Subcutaneous adipose tissue (tissue), 4 donors: Measurements from ENCODE around the gene RAD51B. TPM values are rescaled to one million over a fixed set of nuclear protein-coding genes. Genes with fewer than 3 reads are reported as not detected.

Experiments
- CTCF ChIP-seq: fragments of 450-650 bp; IDR thresholded peaks from one replicate; pipeline ENCODE4 v1.5.1; 2016; ENCODE audit warnings: low read depth, mild to moderate bottlenecking, control low read depth, antibody characterized with exemption, moderate library complexity
- total RNA-seq, 4 donors: library from RNA; depleted of rRNA; stranded (reverse); fragments of >200 nt; gene quantifications; one replicate each; pipeline ENCODE4 v1.1.0, GENCODE V29; 2016

The RAD51B gene
- total RNA-seq, 4 donors from 2014 or later = 9.7 to 24.1 (median 16.7) TPM

DNA sequence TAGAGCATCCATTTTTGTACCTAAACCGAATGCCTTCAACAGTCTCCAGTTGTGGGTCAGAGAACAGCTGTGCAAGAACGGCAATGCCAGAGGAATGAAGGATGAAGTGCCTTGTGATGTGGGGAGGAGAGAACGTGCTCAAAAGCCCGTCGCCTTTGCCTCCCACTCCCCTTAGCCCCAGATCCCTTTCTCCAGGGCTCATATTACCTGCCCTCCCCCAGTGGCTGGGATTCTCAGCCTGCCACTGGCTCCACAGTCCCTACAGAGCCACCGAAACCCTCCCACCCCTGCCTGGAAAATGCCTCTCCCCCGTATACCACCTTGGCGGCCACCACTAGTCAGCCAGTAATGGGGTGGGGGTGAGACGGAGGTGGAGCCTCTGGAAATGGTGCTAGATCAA is 814.8 kb downstream of the RAD51B start:
- TF ChIP-seq CTCF = no peak

DNA sequence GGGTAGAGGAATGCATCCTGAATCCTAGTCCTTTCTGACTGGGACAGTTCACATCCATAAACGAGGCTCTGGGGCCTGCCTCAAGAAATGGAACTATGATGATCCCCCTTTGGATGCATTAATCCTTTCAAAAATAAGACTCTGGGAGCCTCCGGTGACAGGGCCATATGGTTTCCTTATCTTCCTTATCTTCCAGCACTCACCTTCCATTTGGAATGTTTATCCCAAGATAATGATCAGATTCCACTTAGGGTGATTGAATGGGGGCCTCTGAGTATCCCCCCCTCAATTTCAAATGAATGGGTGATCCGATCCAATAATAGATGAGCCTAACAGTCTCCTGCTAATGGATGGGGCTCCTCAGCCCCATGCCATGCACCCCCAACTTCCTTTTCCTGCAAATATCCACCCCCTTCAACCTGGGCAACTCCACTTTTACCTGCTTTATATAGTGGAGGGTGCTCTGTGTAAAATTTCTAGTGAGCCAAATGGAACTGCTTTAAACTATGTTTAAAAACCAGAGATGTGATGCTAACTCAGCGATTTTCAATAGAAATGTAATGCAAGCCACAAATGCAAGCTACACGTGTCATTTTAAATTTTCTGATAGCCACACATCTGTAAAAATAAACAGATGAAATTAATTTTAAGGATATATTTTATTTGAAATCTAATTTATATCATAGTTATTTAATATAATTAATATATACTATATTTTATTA is 815.5 kb downstream of the RAD51B start:
- no peak for TF ChIP-seq CTCF

DNA sequence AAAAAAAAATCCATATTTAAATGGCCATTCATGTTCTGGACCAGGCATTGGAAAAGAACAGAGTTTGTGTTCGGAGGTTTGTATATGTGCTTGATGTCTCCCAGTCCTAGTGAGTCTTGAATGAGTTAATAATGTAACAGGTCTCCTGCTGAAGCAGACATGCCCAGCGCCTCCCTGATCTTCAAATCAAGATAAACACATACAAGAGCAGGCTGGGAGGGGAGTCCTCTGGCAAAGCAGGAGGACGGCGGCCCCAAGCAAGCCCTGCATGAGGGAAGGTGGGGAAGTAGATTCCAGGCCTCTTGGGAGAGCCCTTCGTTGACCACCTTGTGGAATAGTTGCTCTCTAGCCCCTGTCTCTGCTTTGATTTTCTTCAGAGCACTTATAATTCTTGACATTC is 817.0 kb downstream of the RAD51B start:
- TF ChIP-seq CTCF = no peak

GRCh38 chr14:68637106-68638021 is 817.8 kb downstream of the RAD51B start:
- no peak for TF ChIP-seq CTCF

GRCh38 chr14:68638141-68638999 is 818.8 kb downstream of the RAD51B start:
- no peak for TF ChIP-seq CTCF

DNA sequence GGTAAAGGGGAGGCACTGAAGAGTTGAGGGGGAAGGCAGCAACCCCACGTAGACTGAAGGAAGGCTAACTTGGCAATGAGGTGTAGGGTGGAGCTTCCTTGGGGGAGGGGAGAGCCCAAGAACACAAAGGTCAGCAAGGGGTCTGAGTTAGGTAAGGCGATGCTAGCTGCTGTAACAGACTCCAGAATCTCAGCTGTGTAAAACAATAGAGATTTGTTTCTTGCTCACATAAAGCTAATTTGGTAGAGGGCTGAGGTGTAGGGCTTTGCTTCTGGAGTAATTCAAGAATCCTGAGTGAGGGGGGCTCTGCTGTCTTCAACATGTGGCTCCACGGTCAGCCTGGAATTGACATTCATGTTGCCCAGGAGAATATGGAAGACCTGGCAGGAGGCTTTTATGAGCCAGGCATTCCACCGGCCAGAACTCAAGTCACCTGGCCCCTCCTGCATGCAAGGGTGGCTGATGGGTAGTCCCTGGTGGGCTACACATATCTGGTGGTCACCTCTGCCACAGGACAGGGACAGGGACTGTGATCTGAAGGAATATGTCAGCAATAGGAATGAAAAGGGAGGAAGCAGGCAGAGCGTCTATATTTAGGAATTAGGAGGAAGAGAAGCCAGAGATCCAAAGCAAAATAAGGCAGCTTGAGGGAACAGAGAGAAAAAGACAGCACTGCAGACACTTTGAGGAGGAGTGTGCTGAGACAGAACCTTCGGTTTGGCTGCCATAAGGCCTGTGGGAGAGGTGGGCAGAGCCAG is 819.6 kb downstream of the RAD51B start:
- no peak for TF ChIP-seq CTCF
